HG02943 (cell line): ENCODE data around the gene DNAJB6.

Experiments used
- ATAC-seq: cut with Tn5 transposase; IDR thresholded peaks from one replicate; pipeline ENCODE4 v1.9.1; 2021; ENCODE audit warnings: mild to moderate bottlenecking, low read depth, moderate library complexity; ENCODE audit not compliant: unreplicated experiment

Gene DNAJB6

DNA sequence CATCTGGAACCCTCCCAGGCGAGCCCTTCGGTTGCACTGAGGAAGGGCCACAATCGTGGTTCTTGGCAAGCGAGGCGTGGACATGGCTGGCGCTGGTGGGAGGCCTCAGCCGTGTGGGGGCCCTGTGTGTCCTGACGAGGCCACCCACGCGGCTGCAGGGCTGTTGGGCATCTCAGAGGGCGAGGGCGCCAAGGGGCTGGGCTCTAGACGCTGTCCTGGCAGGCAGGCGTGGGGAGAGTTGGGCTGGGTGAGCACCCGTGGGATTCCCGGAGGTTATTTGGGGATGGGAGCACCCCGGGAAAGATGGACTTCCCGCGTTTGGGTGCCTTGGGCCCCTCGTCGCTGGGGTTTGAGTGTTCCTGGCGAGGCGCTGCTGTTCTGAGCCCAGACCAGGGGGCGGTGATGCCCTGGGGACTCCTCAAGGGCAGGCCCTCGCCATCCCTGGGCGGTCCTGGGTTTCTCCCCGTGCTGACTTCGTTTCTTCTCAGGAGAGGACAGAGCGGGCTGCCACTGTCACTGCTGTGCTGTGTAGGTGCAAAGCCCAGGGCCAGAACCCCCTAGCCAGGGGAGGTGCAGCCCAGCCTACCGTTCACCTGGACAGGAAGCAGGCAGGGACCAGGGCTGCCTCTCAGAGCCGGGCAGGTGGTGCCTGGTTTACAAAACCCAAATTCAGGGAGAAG lies 87.2 kb downstream of the DNAJB6 start:
- ATAC-seq = no peak

- no peak for ATAC-seq
Observed at GRCh38 chr7:157425137-157425731, 88.4 kb downstream of the DNAJB6 start.

DNA sequence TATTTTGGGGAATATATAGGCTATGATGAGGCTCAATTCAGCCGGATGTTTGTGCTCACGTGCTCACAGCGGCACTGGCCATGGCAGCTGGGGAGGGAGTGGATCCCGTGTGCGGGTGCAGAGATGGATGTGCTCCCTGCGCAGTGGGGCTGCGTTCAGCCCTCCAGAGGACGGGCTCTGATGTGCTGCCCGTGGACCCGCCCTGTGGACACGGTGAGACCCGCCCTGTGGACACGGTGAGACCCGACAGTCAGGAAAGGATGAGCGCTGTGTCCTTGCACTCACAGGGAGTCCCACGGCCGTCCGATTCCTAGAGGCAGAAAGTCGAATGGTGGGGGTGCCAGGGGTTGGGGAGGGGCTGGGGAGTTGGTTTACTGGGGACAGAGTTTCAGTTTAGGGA lies 89.0 kb downstream of the DNAJB6 start:
- ATAC-seq = no peak

DNA sequence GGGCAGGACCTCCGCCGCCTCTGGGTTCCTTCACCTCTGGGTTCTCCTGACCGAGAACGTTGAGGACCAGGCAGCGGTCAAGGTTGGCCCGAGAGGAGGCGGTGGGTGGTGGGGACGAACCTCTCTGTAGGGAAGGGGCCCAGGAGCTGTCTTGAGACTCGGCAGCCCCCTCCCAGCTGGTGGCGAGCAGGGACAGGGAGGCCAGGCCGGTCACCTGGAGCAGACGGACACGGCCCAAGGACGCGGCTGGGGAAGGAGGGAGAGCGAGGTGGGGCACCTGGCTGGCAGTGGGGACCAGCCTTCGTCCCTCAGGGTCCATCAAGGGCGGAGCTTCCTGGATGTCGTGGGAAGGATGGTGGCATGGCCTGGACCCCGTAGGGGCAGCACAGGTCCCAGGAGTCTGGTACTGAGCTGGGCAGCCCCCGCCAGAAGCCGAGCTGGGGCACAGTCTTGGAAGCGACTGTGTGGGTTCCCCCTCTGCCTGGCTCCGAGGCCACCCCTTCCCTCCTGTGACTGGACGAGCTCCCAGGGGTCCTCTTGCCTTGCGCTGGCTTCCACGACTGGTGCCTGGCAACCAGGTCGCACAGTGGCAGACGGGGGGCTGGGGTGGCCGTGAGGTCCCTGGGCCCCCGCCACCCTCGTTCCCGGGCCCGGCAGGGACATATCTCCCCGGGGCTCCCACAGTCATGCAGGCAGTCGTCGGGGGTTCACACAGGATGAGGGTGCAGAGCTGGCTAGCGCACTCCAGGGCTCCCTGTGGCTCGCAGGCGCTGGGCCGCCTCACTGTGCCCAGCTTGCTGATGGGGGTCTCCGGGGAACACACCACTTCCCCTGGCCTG lies 89.9 kb downstream of the DNAJB6 start:
- no peak for ATAC-seq

GRCh38 chr7:157427811-157428553 lies 91.2 kb downstream of the DNAJB6 start:
- no peak for ATAC-seq

DNA sequence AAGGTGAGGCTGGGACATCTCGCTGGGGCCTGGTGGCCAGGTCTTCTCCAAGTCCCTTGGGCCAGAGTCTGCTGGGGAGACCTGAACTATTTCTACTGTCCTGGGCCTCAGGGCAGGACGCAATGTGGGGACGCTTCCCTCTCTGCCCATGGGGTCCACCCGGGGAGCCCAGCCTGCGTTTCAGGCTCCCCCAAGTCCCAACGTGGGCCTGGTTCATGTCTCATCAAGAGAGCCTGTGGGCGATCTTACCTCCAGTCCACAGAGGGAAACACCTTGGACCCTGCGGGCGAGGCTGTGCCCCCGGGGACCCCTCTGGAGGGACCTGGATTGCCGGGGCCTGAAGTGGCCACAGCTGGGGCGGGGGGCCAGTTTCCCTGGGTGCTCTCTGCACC lies 91.7 kb downstream of the DNAJB6 start:
- ATAC-seq = no peak

DNA sequence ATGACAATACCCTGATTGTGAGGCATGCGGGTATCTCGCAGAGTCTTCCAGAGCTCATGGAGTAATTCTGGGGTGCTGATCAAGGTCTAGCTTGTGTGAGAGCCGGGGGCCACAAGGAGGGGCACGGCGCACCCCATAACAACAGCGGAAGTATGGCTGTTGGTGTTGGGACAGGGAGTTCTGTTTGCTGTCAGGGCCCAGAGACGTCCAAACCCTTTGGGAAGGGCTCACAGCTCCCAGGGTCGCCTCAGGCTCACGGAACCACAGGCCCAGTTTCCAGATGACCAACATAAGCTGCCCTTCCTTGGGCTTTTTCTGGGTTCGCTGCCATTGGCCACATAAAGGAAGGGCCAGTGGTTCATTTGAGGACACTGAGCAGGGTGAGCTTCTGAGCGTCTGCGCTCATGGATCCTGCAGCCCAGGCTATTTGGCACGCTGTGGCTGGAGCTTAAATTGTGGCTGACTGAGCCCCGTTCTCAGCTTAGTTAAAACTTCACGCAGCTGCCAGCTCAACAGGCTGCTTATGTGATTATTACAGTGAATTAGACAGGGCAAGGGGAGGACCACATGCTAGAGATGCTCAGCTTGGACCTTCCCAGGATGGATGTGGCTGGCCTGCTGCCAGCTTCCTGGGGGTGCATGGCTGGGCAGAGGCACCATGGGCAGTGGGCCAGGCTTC lies 92.3 kb downstream of the DNAJB6 start:
- no peak for ATAC-seq

- no peak for ATAC-seq
Observed at GRCh38 chr7:157429680-157430224, 92.9 kb downstream of the DNAJB6 start.

DNA sequence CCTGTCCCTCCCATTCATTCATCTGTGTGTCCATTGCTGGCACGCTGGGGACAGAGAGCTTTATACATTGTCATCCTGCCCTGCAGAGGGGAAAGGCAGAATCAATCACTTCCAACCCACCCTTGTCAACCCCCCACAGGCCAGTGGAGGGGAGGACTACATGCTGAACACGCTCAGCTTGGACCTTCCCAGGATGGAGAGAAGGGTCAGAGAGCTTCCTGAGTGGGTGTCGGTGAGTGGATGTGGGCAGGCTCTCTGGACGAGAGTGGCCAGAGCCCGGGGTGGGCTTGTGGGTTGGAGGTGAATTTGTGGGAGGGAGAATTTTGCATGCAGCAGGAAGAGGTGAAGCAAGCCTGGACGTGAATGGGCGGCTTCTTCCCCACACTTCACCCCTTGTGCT lies 93.9 kb downstream of the DNAJB6 start:
- no peak for ATAC-seq

GRCh38 chr7:157431173-157431950 lies 94.6 kb downstream of the DNAJB6 start:
- no peak for ATAC-seq

- ATAC-seq = no peak
Observed at GRCh38 chr7:157431951-157432540, 95.2 kb downstream of the DNAJB6 start.

DNA sequence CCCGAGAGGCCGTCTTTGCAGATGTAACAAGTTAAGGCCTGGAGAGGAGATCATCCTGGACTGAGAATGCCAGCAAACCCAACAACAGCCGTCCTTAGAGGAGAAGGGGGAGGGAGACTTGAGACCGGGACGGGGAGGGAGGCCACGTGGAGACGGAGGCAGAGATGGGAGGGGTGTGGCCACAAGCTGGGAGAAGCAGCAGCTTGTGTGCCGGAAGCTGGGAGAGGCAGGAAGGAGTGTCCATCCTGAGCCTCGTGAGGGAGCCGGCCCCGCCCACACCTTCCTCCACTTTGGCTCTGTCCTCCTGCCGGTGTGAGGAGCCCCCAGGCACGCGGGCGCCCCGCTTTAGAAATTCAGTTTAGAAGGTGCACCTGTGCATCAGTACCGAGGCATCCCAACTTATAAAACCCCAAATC lies 95.7 kb downstream of the DNAJB6 start:
- no peak for ATAC-seq

GRCh38 chr7:157432957-157433576 lies 96.3 kb downstream of the DNAJB6 start:
- ATAC-seq = no peak

- ATAC-seq = no peak
Observed at GRCh38 chr7:157433628-157434027, 96.8 kb downstream of the DNAJB6 start.

DNA sequence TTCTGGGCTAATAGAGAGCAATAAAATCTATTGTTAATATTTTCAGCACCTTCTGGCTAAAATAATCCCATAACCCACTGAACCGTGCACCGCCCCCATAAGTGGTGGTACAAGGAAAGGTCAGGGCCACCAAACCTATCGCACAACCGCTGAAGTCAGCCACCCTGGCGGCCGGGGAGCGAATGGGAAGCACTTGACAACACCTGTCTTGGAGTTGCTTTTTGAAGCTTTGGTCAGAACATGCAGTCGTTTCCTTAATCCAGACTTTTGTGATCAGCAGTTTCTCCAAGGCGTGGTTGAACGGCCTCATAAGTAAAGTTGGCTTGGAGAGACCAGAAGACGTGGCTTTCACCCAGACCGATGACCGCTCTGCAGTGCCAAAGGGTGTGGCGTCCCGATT lies 97.4 kb downstream of the DNAJB6 start:
- no peak for ATAC-seq

DNA sequence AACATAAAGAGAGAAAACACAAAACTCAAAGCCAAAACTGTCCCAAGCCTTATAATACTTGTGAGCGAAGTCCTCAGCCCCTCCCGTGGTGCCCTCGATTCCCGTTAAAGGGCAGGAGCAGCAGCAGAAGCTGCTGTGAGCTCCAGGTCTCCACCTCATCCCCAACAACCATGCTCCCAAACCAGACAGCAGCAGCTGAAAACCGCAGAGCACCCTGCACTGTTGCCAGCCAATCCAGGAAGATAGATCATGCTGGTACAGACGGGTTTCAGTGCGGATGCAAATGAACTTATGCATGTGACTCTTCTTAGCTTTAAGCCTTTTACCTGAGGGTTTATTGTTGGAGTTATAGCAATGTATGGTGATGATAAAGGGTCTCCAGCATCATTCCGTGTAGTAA lies 97.9 kb downstream of the DNAJB6 start:
- no peak for ATAC-seq

DNA sequence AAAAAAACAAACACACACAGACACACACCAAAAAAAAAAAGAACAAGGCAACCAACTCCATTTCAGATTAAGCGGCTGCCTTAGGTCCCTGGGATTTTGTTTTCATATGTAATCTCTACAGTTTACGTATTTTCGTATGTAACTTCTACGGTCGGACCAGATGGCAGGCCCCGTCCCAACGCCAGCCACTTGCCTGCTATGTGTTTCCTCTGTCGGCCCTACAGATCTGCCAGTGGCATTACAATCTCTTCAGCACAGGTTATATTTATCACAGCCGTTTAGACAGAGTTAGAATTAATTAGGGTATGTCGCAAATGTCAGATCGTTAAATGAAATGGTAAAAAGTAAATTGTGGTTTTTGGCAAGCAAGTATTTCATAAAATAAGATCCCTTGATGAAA lies 99.3 kb downstream of the DNAJB6 start:
- ATAC-seq = no peak

DNA sequence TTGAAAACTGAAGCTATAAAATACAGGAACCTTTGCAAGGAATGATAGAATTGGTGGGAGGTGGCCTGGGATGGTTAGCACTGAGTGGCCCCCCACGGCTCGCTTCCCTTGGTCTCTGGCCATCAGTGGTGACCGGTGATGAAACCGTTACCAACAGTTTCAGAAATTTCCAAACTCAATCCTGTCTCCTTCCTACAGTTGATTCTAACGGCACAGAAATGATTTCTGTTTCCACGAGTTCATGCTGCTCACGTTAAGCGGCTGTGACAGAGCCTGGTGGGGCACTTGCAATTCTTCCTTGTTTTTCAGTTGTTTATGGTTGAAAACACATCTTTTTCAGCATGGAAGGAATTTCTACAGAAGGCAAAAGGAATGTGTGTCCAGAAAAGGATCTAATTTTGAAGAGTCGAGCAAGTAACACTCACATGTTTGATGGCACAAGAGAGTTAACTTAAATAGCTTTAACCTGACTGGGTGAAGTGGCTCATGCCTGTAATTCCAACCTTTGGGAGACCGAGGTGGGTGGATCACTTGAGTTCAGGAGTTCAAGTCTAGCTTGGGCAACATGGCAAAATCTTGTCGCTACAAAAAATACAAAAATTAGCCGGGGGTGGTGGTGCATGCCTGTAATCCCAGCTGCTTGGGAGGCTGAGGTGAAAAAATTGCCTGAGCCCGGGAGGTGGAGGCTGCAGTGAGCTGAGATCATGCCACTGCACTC lies 100.1 kb downstream of the DNAJB6 start:
- ATAC-seq = no peak
